GM12878 (cell line): Measurements from ENCODE around the gene KLHL10. TPM values are rescaled to one million over a fixed set of nuclear protein-coding genes. Genes with fewer than 3 reads are reported as not detected.

Experiments used
- ATAC-seq: fragments of 200-7000 bp; cut with Tn5 transposase; 3 replicates; pipeline ENCODE4 v1.9.1; 2020; ENCODE audit warnings: mild to moderate bottlenecking, moderate library complexity
- Bru-seq: library from RNA; stranded (reverse); fragments of 400-500 nt; gene quantifications from one replicate; lab custom pipeline; 2021; lab: Mats Ljungman, UMichigan
- BruChase-seq, 2 experiments: library from RNA; stranded (reverse); fragments of 400-500 nt; gene quantifications; one replicate each; lab custom pipeline; 2021; lab: Mats Ljungman, UMichigan
- BruUV-seq: library from RNA; stranded (reverse); fragments of 400-500 nt; replicated peaks from 2 replicates; lab custom pipeline; 2021; lab: Mats Ljungman, UMichigan
- CTCF ChIA-PET: fragments of 300-600 bp; sonication (Branson Sonifier 250); formaldehyde crosslinking; extraction: SDS; loops from one replicate; lab custom pipeline; 2021; ENCODE audit warnings: inconsistent platforms; lab: Yijun Ruan, JAX
- POLR2A ChIA-PET: fragments of 350-600 bp; formaldehyde crosslinking; extraction: SDS; loops from one replicate; lab custom pipeline; 2021; ENCODE audit warnings: inconsistent platforms; lab: Charles Lee
- RAD21 ChIA-PET: fragments of 300-600 bp; sonication (Branson Sonifier 250); formaldehyde crosslinking; loops from one replicate; lab custom pipeline; 2023; ENCODE audit warnings: antibody characterized with exemption; ENCODE audit not compliant: unreplicated experiment; lab: Charles Lee
- SMC1A ChIA-PET: fragments of 300-600 bp; sonication (Branson Sonifier 250); formaldehyde crosslinking; loops from one replicate; lab custom pipeline; 2023; ENCODE audit not compliant: unreplicated experiment, uncharacterized antibody; lab: Charles Lee
- DNase-seq: peaks from one replicate; pipeline ENCODE4 v3.0.0-alpha.2; 2011; ENCODE audit warnings: low read depth, low spot score
- FAIRE-seq: peaks from 3 replicates; lab custom pipeline; 2011; peaks lifted over from hg19 to GRCh38; lab: Jason Lieb, UNC
- H2AFZ ChIP-seq: 2 replicates; pipeline ENCODE4 v1.6.0; 2011; ENCODE audit warnings: low read depth, low read length, control low read depth; ENCODE audit not compliant: control insufficient read depth
- H3K27ac ChIP-seq: 2 replicates; pipeline ENCODE4 v1.5.1; 2011; ENCODE audit warnings: control low read depth; ENCODE audit not compliant: control insufficient read depth, insufficient read depth
- H3K27me3 ChIP-seq, 2 experiments: replicated peaks in 1 of 2; 2 replicates each; pipeline versions ENCODE4 v1.6.0 to v1.6.1; 2011; ENCODE audit warnings: low read length in 1 of 2; ENCODE audit not compliant: control insufficient read depth in 2 of 2, insufficient read depth in 2 of 2
- H3K36me3 ChIP-seq, 2 experiments: 2 replicates each; pipeline ENCODE4 v1.5.1; 2011; ENCODE audit warnings: low read length in 1 of 2; ENCODE audit not compliant: control insufficient read depth in 2 of 2, insufficient read depth in 2 of 2
- H3K4me1 ChIP-seq: 2 replicates; pipeline ENCODE4 v1.6.1; 2011; ENCODE audit warnings: mild to moderate bottlenecking, low read length, moderate library complexity, mixed read lengths; ENCODE audit not compliant: control insufficient read depth, insufficient read depth
- H3K4me2 ChIP-seq: 2 replicates; pipeline ENCODE4 v1.6.0; 2011; ENCODE audit warnings: control low read depth; ENCODE audit not compliant: control insufficient read depth, insufficient read depth
- H3K4me3 ChIP-seq: fragments of 200-600 bp; sonication (generic); 2 replicates; pipeline ENCODE4 v1.5.1; 2016
- H3K79me2 ChIP-seq: 2 replicates; pipeline ENCODE4 v1.6.0; 2011; ENCODE audit warnings: low read length; ENCODE audit not compliant: control insufficient read depth, insufficient read depth
- H3K9ac ChIP-seq: 2 replicates; pipeline ENCODE4 v1.8.0; 2011; ENCODE audit warnings: low read length, control low read depth, mixed read lengths; ENCODE audit not compliant: control insufficient read depth, insufficient read depth
- H3K9me3 ChIP-seq: replicated peaks from 3 replicates; pipeline ENCODE4 v1.5.1; 2011; ENCODE audit warnings: mild to moderate bottlenecking, low read length; ENCODE audit not compliant: control insufficient read depth, insufficient read depth
- H4K20me1 ChIP-seq: 2 replicates; pipeline ENCODE4 v1.6.0; 2011; ENCODE audit not compliant: control insufficient read depth, insufficient read depth
- ATF3 ChIP-seq: IDR thresholded peaks from 2 replicates; pipeline ENCODE4 v1.6.1; 2011; ENCODE audit warnings: low read depth, mild to moderate bottlenecking, low read length, moderate library complexity, borderline replicate concordance; ENCODE audit errors: extremely low read depth
- BCL3 ChIP-seq: IDR thresholded peaks from 2 replicates; pipeline ENCODE4 v1.6.1; 2011; ENCODE audit warnings: borderline replicate concordance, low read depth, mild to moderate bottlenecking, moderate library complexity, low read length; ENCODE audit not compliant: insufficient read depth, poor library complexity, severe bottlenecking
- CHD2 ChIP-seq: IDR thresholded peaks from 2 replicates; pipeline ENCODE4 v1.6.1; 2011; ENCODE audit warnings: low read depth, low read length, improper control_type of control experiment, borderline replicate concordance
- CREM ChIP-seq: IDR thresholded peaks from 2 replicates; pipeline ENCODE4 v1.6.1; 2014; ENCODE audit warnings: antibody characterized with exemption, low read depth
- EP300 ChIP-seq, 2 experiments: fragments of 150-350 bp in 1 of 2; IDR thresholded peaks; 2 replicates each; pipeline ENCODE4 v1.6.1; 2011 to 2012; ENCODE audit warnings: low read depth in 2 of 2, low read length in 2 of 2, borderline replicate concordance in 1 of 2, improper control_type of control experiment in 1 of 2, inconsistent platforms in 1 of 2; ENCODE audit not compliant: control insufficient read depth in 1 of 2
- HDAC6 ChIP-seq: fragments of 200-600 bp; sonication (generic); IDR thresholded peaks from one replicate; pipeline ENCODE4 v1.8.0; 2017; ENCODE audit warnings: antibody characterized with exemption; ENCODE audit not compliant: unreplicated experiment
- IKZF1 ChIP-seq: fragments of 450-650 bp; conservative IDR thresholded peaks from 2 replicates; pipeline ENCODE4 v1.6.1; 2017; ENCODE audit warnings: antibody characterized with exemption, mild to moderate bottlenecking
- KDM1A ChIP-seq: fragments of 200-600 bp; sonication (generic); IDR thresholded peaks from 2 replicates; pipeline ENCODE4 v1.6.1; 2016; ENCODE audit warnings: borderline replicate concordance
- MEF2B ChIP-seq: fragments of 450-650 bp; IDR thresholded peaks from 2 replicates; pipeline ENCODE4 v1.6.1; 2018; ENCODE audit warnings: mild to moderate bottlenecking, moderate library complexity; ENCODE audit not compliant: partially characterized antibody, poor library complexity, severe bottlenecking
- NR2C2 ChIP-seq: IDR thresholded peaks from 2 replicates; pipeline ENCODE4 v1.6.1; 2011; ENCODE audit warnings: borderline replicate concordance, low read depth; ENCODE audit not compliant: control insufficient read depth, insufficient read length
- RELA ChIP-seq: fragments of 450-650 bp; IDR thresholded peaks from 2 replicates; pipeline ENCODE4 v1.8.0; 2014; ENCODE audit warnings: borderline replicate concordance; ENCODE audit not compliant: partially characterized antibody
- SIN3A ChIP-seq: IDR thresholded peaks from 2 replicates; pipeline ENCODE4 v1.6.1; 2012; ENCODE audit warnings: low read depth, low read length, improper control_type of control experiment
- SMAD1 ChIP-seq: fragments of 450-650 bp; IDR thresholded peaks from 2 replicates; pipeline ENCODE4 v1.6.1; 2018; ENCODE audit warnings: mild to moderate bottlenecking, low read depth; ENCODE audit not compliant: partially characterized antibody
- SREBF2 ChIP-seq: IDR thresholded peaks from 2 replicates; pipeline ENCODE4 v1.6.1; 2012; ENCODE audit warnings: mild to moderate bottlenecking, low read length
- TARDBP ChIP-seq: IDR thresholded peaks from 2 replicates; pipeline ENCODE4 v1.6.1; 2016; ENCODE audit warnings: borderline replicate concordance
- YBX1 ChIP-seq: fragments of 450-650 bp; IDR thresholded peaks from 2 replicates; pipeline ENCODE4 v1.6.1; 2016; ENCODE audit warnings: antibody characterized with exemption
- ZNF217 ChIP-seq: fragments of 450-650 bp; IDR thresholded peaks from 2 replicates; pipeline ENCODE4 v1.6.1; 2017; ENCODE audit warnings: antibody characterized with exemption, mild to moderate bottlenecking
- WGBS: methylation state at CpG from one replicate; pipeline ENCODE4 v1.1.6; 2016; ENCODE audit warnings: low lambda C conversion rate; ENCODE audit not compliant: insufficient replicate concordance, insufficient coverage; ENCODE audit errors: missing lambda C conversion rate; 5-methylcytosine and 5-hydroxymethylcytosine counted together
- in situ Hi-C: fragments of 300-500 bp; cut with MboI; formaldehyde crosslinking; loops from 9 replicates; pipeline ENCODE4 v1.14.3; 2018; ENCODE audit warnings: mixed read lengths
- intact Hi-C: fragments of 100-400 bp; cut with micrococcal nuclease; formaldehyde crosslinking; loops from one replicate; pipeline ENCODE4 v1.14.2; 2022; ENCODE audit not compliant: unreplicated experiment
- long read RNA-seq, 2 experiments: library from polyadenylated mRNA; unstranded; transcript quantifications; one replicate each; pipeline ENCODE4 v2.0.0, GENCODE V29; 2019 to 2020
- polyA minus RNA-seq, 3 experiments: library from RNA; depleted of rRNA, polyadenylated mRNA; stranded (reverse); fragments of >200 nt; gene quantifications; 2 replicates each; pipeline ENCODE4 v1.2.3, GENCODE V29; 2011
- polyA plus RNA-seq, 11 experiments: library from polyadenylated mRNA; depleted of rRNA in 4 of 11; unstranded in 6 of 11; stranded (reverse) in 5 of 11; fragments of >200 nt; fragmentation: Nextera tagmentation in 4 of 11; fragmentation: Illumina TruSeq in 1 of 11; extraction: Ambion mirVana in 4 of 11; extraction: Trizol in 1 of 11; gene quantifications; 1 replicate in 1 of 11; 2 replicates in 10 of 11; pipeline versions ENCODE4 v1.2.1 to v1.2.3, GENCODE V29; 2011 to 2016; ENCODE audit warnings: inconsistent platforms in 2 of 11, missing spikeins in 2 of 11, low read depth in 1 of 11
- total RNA-seq, 4 experiments: library from RNA; depleted of rRNA in 3 of 4; stranded (reverse); fragments of >200 nt in 3 of 4; fragmentation: Illumina TruSeq in 1 of 4; extraction: Trizol in 1 of 4; gene quantifications; 2 replicates each; pipeline versions ENCODE4 v1.2.1 to v1.2.3, GENCODE V29; 2013 to 2021

Gene KLHL10
- not detected in 2 replicates for total RNA-seq (2013; cell fraction: nucleolus; rRNA removed)
- total RNA-seq (2014; rRNA removed) (0.11 and 0.62 TPM in 2 replicates), total RNA-seq (2014; rRNA removed; fragmentation: Illumina TruSeq; extraction: Trizol) (0.13 and 0.18 TPM in 2 replicates), total RNA-seq (2021) (not detected in 2 replicates), polyA plus RNA-seq (2011; rRNA removed) (0.22 and 0.37 TPM in 2 replicates), polyA plus RNA-seq (2014; fragmentation: Illumina TruSeq; extraction: Trizol) (0.19 and 0.49 TPM in 2 replicates), polyA plus RNA-seq (2014; fragmentation: Nextera tagmentation; extraction: Ambion mirVana) (not detected), polyA plus RNA-seq (2014; rRNA removed) (0.19 and 0.24 TPM in 2 replicates), polyA plus RNA-seq (2016; fragmentation: Nextera tagmentation; extraction: Ambion mirVana) (under 1 TPM in 1 of 2 experiments, not detected in 1; 0.35 TPM), polyA minus RNA-seq (2011; rRNA and poly(A)+ RNA removed) (0.10 and 1.2 TPM in 2 replicates), Bru-seq, nascent RNA (percentile 11 among the genes with signal in this experiment), BruChase-seq, experiment 1, labeled RNA remaining after a 6-hour chase (not detected), BruChase-seq, experiment 2, labeled RNA remaining after a 2-hour chase (percentile 7 among the genes with signal in this experiment)
- 0.46 TPM for polyA plus RNA-seq (2011; ENCODE audit: low read depth)
- polyA plus RNA-seq (2011; cell fraction: cytosol; rRNA removed), result 0.17 and 0.25 TPM in 2 replicates
- 0.29 and 0.31 TPM in 2 replicates for polyA plus RNA-seq (2011; cell fraction: nucleus; rRNA removed)
- 0.22 and 0.31 TPM in 2 replicates for polyA plus RNA-seq (2012)
- not detected in 2 replicates for polyA minus RNA-seq (2011; cell fraction: cytosol; rRNA and poly(A)+ RNA removed)
- polyA minus RNA-seq (2011; cell fraction: nucleus; rRNA and poly(A)+ RNA removed), result not detected in 2 replicates
- long read RNA-seq, experiment 1, result 0 reads
- long read RNA-seq, experiment 2, result 0 reads

GRCh38 chr17:41837761-41838538 is at the start of gene KLHL10:
KLHL10 (plus strand) TSS chr17:41837825; CDS start chr17:41837933, 108 bp downstream.
- ChIA-PET RAD21 (interaction anchor here (1.0 kb wide), 1 partner anchor 12 kb away, joined by 5 read pairs; no protein-coding TSS in a partner anchor), SMC1A (interaction anchor here (1.4 to 1.9 kb wide), 2 partner anchors 10 to 12 kb away, joined by 5 to 9 read pairs; no protein-coding TSS in a partner anchor), POLR2A (interaction anchor here (0.5 to 1.0 kb wide), 5 partner anchors 10 to 94 kb away, joined by 3 to 4 read pairs (median 3); no protein-coding TSS in a partner anchor), CTCF (interaction anchor here (0.9 to 1.4 kb wide), 2 partner anchors 12 to 27 kb away, joined by 3 to 4 read pairs; partner anchors contain the start of gene P3H4)
- BruUV-seq, result no TSS peak
- Histone ChIP-seq H2AFZ (peak within 1 kb of the TSS; percentile 73), H3K27ac (no peak within 1 kb of the TSS), H3K9ac (no peak within 1 kb of the TSS), H3K9me3 (no peaks in the 10 kb centered on the region), H3K4me1 (peaks cover 9% of the 10 kb centered on the region; the same call in 1 of the 2 replicates), H3K27me3 (no peaks in the 10 kb centered on the region), H3K36me3 (no peaks in the 10 kb centered on the region), H3K4me2 (peak within 1 kb of the TSS; percentile 78), H4K20me1 (no peaks in the 10 kb centered on the region), H3K79me2 (peaks cover 2% of the 10 kb centered on the region), H3K4me3 (peak within 1 kb of the TSS; percentile 92; the same call in 1 of the 2 replicates)
- ATAC-seq (no peak), DNase-seq (no peak), FAIRE-seq (no peak)
- TF ChIP-seq MEF2B (no peak), RELA (no peak), NR2C2 (no peak), ZNF217 (no peak), IKZF1 (no peak), SIN3A (no peak), CHD2 (no peak), SREBF2 (no peak), HDAC6 (no peak), BCL3 (no peak), KDM1A (no peak), EP300 (IDR thresholded peaks at IDR 0.05; ENCODE audit: borderline replicate concordance in 1 of 2, control insufficient read depth in 1 of 2, low read depth in 2 of 2, low read length in 2 of 2) (no peak), ATF3 (no peak), TARDBP (no peak), CREM (no peak), YBX1 (no peak), SMAD1 (no peak)
- in situ Hi-C loops, result no loop called here
- WGBS, result 66% methylated on average over 15 of the region's 15 CpGs
- intact Hi-C loops, result no loop called here
